Mesenchymal stem cell (in vitro differentiated cells and primary cell): ENCODE measurements around the gene TEAD2.

Experiments used
- DNase-seq: peaks from one replicate; pipeline ENCODE4 v3.0.0-alpha.2; 2013
- H2AFZ ChIP-seq: one replicate; pipeline ENCODE4 v1.6.1; 2013; ENCODE audit warnings: low read depth, mild to moderate bottlenecking, control low read depth, inconsistent platforms, low read length, moderate library complexity
- H2AK5ac ChIP-seq: 2 replicates; pipeline ENCODE4 v1.6.1; 2013; ENCODE audit warnings: low read length, moderate library complexity, mild to moderate bottlenecking, inconsistent platforms; ENCODE audit not compliant: severe bottlenecking
- H2BK120ac ChIP-seq: one replicate; pipeline ENCODE4 v1.6.1; 2013; ENCODE audit warnings: low read depth, mild to moderate bottlenecking, inconsistent platforms, low read length, moderate library complexity
- H2BK12ac ChIP-seq, 2 experiments: one replicate each; pipeline ENCODE4 v1.6.1; 2013; ENCODE audit warnings: inconsistent platforms in 2 of 2, low read length in 2 of 2, mild to moderate bottlenecking in 2 of 2, moderate library complexity in 2 of 2, control low read depth in 1 of 2
- H2BK15ac ChIP-seq: one replicate; pipeline ENCODE4 v1.6.1; 2013; ENCODE audit warnings: mild to moderate bottlenecking, low read depth, inconsistent platforms; ENCODE audit not compliant: poor library complexity, severe bottlenecking
- H2BK5ac ChIP-seq: 2 replicates; pipeline ENCODE4 v1.6.1; 2013; ENCODE audit warnings: low read depth, mild to moderate bottlenecking, low read length, control low read depth, inconsistent platforms; ENCODE audit not compliant: poor library complexity, severe bottlenecking
- H3K14ac ChIP-seq, 2 experiments: one replicate each; pipeline ENCODE4 v1.6.1; 2013; ENCODE audit warnings: inconsistent platforms in 2 of 2, low read length in 2 of 2, control low read depth in 1 of 2, mild to moderate bottlenecking in 1 of 2, moderate library complexity in 1 of 2
- H3K18ac ChIP-seq, 2 experiments: one replicate each; pipeline ENCODE4 v1.6.1; 2013; ENCODE audit warnings: inconsistent platforms in 2 of 2, low read length in 2 of 2, control low read depth in 1 of 2, low read depth in 1 of 2, mild to moderate bottlenecking in 1 of 2
- H3K23ac ChIP-seq, 2 experiments: one replicate each; pipeline ENCODE4 v1.6.1; 2013; ENCODE audit warnings: inconsistent platforms in 2 of 2, low read length in 2 of 2, mild to moderate bottlenecking in 2 of 2, moderate library complexity in 2 of 2, control low read depth in 1 of 2
- H3K27ac ChIP-seq: 2 replicates; pipeline ENCODE4 v1.5.1; 2013; ENCODE audit warnings: mild to moderate bottlenecking, moderate library complexity, low read length, control low read depth, inconsistent platforms; ENCODE audit not compliant: poor library complexity, severe bottlenecking
- H3K27me3 ChIP-seq, 2 experiments: 2 replicates each; pipeline versions ENCODE4 v1.6.1 to v1.7.0; 2013; ENCODE audit warnings: low read length in 2 of 2, mild to moderate bottlenecking in 2 of 2, moderate library complexity in 2 of 2, control low read depth in 1 of 2, inconsistent platforms in 1 of 2; ENCODE audit not compliant: control insufficient read depth in 1 of 2, insufficient read depth in 1 of 2
- H3K36me3 ChIP-seq, 2 experiments: 2 replicates each; pipeline versions ENCODE4 v1.6.1 to v1.7.0; 2013; ENCODE audit warnings: low read length in 2 of 2, control low read depth in 1 of 2, inconsistent platforms in 1 of 2, low read depth in 1 of 2, mild to moderate bottlenecking in 1 of 2; ENCODE audit not compliant: insufficient read depth in 2 of 2, control insufficient read depth in 1 of 2
- H3K4ac ChIP-seq, 2 experiments: one replicate each; pipeline ENCODE4 v1.6.1; 2013; ENCODE audit warnings: inconsistent platforms in 2 of 2, low read length in 2 of 2, mild to moderate bottlenecking in 2 of 2, moderate library complexity in 2 of 2, control low read depth in 1 of 2, low read depth in 1 of 2
- H3K4me1 ChIP-seq: 2 replicates; pipeline ENCODE4 v1.6.1; 2013; ENCODE audit warnings: low read depth, low read length, control low read depth; ENCODE audit not compliant: control insufficient read depth, insufficient read depth
- H3K4me2 ChIP-seq: 2 replicates; pipeline ENCODE4 v1.6.1; 2013; ENCODE audit warnings: low read length, mild to moderate bottlenecking, inconsistent platforms; ENCODE audit not compliant: poor library complexity, severe bottlenecking
- H3K4me3 ChIP-seq, 2 experiments: 2 replicates each; pipeline versions ENCODE4 v1.5.1 to v1.7.0; 2013; ENCODE audit warnings: low read length in 2 of 2, mild to moderate bottlenecking in 2 of 2, control low read depth in 1 of 2, low read depth in 1 of 2; ENCODE audit not compliant: insufficient read depth in 1 of 2
- H3K79me1 ChIP-seq: replicated peaks from 2 replicates; pipeline ENCODE4 v1.6.1; 2013; ENCODE audit warnings: mild to moderate bottlenecking, control low read depth, low read length, inconsistent platforms; ENCODE audit not compliant: poor library complexity, severe bottlenecking
- H3K9ac ChIP-seq: 2 replicates; pipeline ENCODE4 v1.7.0; 2013; ENCODE audit warnings: mild to moderate bottlenecking, low read length, moderate library complexity
- H3K9me3 ChIP-seq: 2 replicates; pipeline ENCODE4 v1.7.0; 2013; ENCODE audit warnings: mild to moderate bottlenecking, low read length; ENCODE audit not compliant: control insufficient read depth
- H4K8ac ChIP-seq: one replicate; pipeline ENCODE4 v1.6.1; 2013; ENCODE audit warnings: inconsistent platforms, mild to moderate bottlenecking, low read length, moderate library complexity
- H4K91ac ChIP-seq: one replicate; pipeline ENCODE4 v1.6.1; 2013; ENCODE audit warnings: mild to moderate bottlenecking, low read length, inconsistent platforms
- WGBS: methylation state at CpG from one replicate; pipeline ENCODE4 v1.1.7; 2013; ENCODE audit warnings: mixed read lengths; 5-methylcytosine and 5-hydroxymethylcytosine counted together

The TEAD2 gene

GRCh38 chr19:49364083-49364737, 2.0 kb upstream of the TEAD2 start:
- H2BK15ac ChIP-seq: no peak overlapping the region
- peaks cover 6% of the 10 kb centered on the region for H3K9me3 ChIP-seq
- DNase-seq: no peak
- H3K4ac ChIP-seq: no peak overlapping the region
- no peak overlapping the region for H3K14ac ChIP-seq
- H3K4me3 ChIP-seq: peak overlapping the region in 1 of 2 experiments; percentile 54
- H4K8ac ChIP-seq: peak overlapping the region; percentile 35
- H3K23ac ChIP-seq: no peak overlapping the region
- H3K79me1 ChIP-seq: peaks cover 5% of the 10 kb centered on the region
- peak overlapping the region; percentile 39 for H3K27ac ChIP-seq
- H2BK12ac ChIP-seq: no peak overlapping the region
- peak overlapping the region; percentile 38 for H2AK5ac ChIP-seq
- peak overlapping the region; percentile 37 to 66 for H3K18ac ChIP-seq
- H3K4me2 ChIP-seq: peak overlapping the region; percentile 44
- peak overlapping the region; percentile 32 for H3K9ac ChIP-seq
- H3K27me3 ChIP-seq: no peaks in the 10 kb centered on the region
- no peak overlapping the region for H4K91ac ChIP-seq
- peaks cover 4 to 8% of the 10 kb centered on the region in 2 experiments for H3K36me3 ChIP-seq
- 82% methylated on average over 27 of the region's 27 CpGs for WGBS
- H2BK120ac ChIP-seq: peak overlapping the region; percentile 86
- H3K4me1 ChIP-seq: peaks cover 16% of the 10 kb centered on the region
- H2BK5ac ChIP-seq: no peak overlapping the region
- H2AFZ ChIP-seq: peak overlapping the region; percentile 66

- H3K9ac ChIP-seq: peak within 1 kb of the TSS; percentile 93
- H3K27me3 ChIP-seq: no peaks in the 10 kb centered on the region
- H2AK5ac ChIP-seq: peak within 1 kb of the TSS; percentile 38
- peak within 1 kb of the TSS in 1 of 2 experiments; percentile 57 for H3K23ac ChIP-seq
- H3K36me3 ChIP-seq: peaks cover 6 to 15% of the 10 kb centered on the region in 2 experiments
- peak within 1 kb of the TSS; percentile 35 for H2BK5ac ChIP-seq
- H3K4ac ChIP-seq: peak within 1 kb of the TSS; percentile 64 to 70
- H3K4me3 ChIP-seq: peak within 1 kb of the TSS; percentile 44 to 90
- no peak within 1 kb of the TSS for H4K91ac ChIP-seq
- peaks cover 6% of the 10 kb centered on the region for H3K79me1 ChIP-seq
- H3K18ac ChIP-seq: peak within 1 kb of the TSS; percentile 52 to 88
- WGBS: under 1% methylated on average over 46 of the region's 46 CpGs
- H3K27ac ChIP-seq: peak within 1 kb of the TSS; percentile 83
- peak within 1 kb of the TSS; percentile 75 for H3K4me2 ChIP-seq
- H3K4me1 ChIP-seq: peaks cover 16% of the 10 kb centered on the region
- DNase-seq: peak; percentile 99
- H4K8ac ChIP-seq: peak within 1 kb of the TSS; percentile 62
- H2BK12ac ChIP-seq: no peak within 1 kb of the TSS
- no peak within 1 kb of the TSS for H2BK15ac ChIP-seq
- peak within 1 kb of the TSS; percentile 66 for H2AFZ ChIP-seq
- H3K9me3 ChIP-seq: no peaks in the 10 kb centered on the region
- peak within 1 kb of the TSS in 1 of 2 experiments; percentile 9 for H3K14ac ChIP-seq
- peak within 1 kb of the TSS; percentile 86 for H2BK120ac ChIP-seq
Measured at GRCh38 chr19:49363268-49364082, 1.3 kb upstream of the TEAD2 start, which contains the start of gene DKKL1. Gene DKKL1 (plus strand): TSS chr19:49363877. CDS start chr19:49363999, 122 bp downstream.

DNA sequence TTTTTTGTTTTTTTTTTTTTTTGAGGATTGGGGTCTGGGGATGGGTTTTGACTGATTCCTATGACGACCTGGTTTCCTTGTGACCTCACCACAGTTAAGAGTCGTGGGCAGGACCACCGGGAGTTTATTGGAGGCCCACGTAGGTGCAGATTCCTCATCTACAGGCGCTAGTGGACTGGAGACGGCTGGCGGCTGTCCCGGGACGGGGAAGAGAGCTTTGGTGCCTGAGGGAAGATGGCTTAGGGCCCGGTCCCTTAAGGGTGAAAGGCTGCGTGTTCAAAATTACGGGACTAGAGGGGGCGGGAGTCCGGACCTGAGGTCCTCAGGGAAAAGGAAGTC, 682 bp upstream of the TEAD2 start:
- Histone ChIP-seq H3K4me3 (peak overlapping the region; percentile 44 to 90), H2AK5ac (no peak overlapping the region), H3K4ac (peak overlapping the region; percentile 54 to 64), H3K4me1 (peaks cover 16% of the 10 kb centered on the region), H3K79me1 (peaks cover 9% of the 10 kb centered on the region), H2BK120ac (no peak overlapping the region), H2BK12ac (no peak overlapping the region), H2BK5ac (peak overlapping the region; percentile 35), H3K4me2 (peak overlapping the region; percentile 75), H3K23ac (peak overlapping the region in 1 of 2 experiments; percentile 57), H3K27ac (peak overlapping the region; percentile 83), H3K18ac (peak overlapping the region; percentile 40 to 52), H4K8ac (peak overlapping the region; percentile 62), H4K91ac (no peak overlapping the region), H3K14ac (peak overlapping the region in 1 of 2 experiments; percentile 9), H2AFZ (no peak overlapping the region), H3K27me3 (no peaks in the 10 kb centered on the region), H3K9ac (peak overlapping the region; percentile 93), H2BK15ac (no peak overlapping the region), H3K36me3 (peaks cover 6 to 21% of the 10 kb centered on the region in 2 experiments), H3K9me3 (no peaks in the 10 kb centered on the region)
- DNase-seq: no peak
- under 1% methylated on average over 14 of the region's 14 CpGs for WGBS
